Stimulated activated CD4-positive, alpha-beta T cell treated with anti-CD3 and anti-CD28 coated beads, TNF-alpha, amount 100 ng/mL, for 24 hours (primary cell): ENCODE results near the gene CDNF.
A peak's percentile ranks its signal among the peaks of the same experiment; 100 is the strongest.

Source experiments
- DNase-seq, 3 experiments: peaks; one replicate each; pipeline ENCODE4 v3.0.0-alpha.2; 2020; ENCODE audit warnings: low read depth in 3 of 3

CDNF gene

DNA sequence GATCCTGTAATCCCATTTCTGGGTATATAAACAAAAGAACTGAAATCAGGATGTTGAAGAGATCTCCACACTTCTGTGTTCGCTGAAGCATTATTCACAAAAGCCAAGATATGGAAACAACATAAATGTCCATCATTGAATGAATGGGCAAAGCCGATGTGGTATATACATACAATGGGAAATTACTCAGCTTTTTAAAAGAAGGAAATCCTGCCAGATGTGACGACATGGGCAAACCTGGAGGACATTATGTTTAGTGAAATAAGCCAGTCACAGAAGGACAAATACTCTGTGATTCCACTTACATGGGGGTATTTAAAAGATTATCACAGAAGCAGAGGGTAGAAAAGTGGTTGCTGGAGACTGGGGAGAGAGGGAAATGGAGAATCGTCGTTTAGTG is 39.2 kb downstream of the CDNF start:
- no peak for DNase-seq

DNA sequence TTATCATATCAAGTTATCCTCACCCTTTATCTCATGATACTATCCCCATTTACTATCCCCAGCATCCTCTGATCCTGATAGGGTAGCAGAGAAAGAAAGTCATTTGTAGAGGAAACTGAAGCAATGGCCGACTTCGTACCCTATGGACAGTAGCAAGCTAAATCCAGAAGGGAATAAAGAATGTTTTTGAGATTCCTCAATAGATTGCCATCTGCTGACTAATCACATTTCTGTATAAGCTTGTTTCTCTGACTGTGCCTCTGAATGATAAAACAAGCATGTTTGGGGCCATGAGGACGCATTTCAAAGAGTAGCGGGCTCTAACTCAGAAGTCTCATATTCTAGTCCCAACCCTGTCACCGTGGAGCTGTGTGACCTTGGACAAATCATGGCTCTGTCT is 49.9 kb downstream of the CDNF start:
- DNase-seq: no peak

DNA sequence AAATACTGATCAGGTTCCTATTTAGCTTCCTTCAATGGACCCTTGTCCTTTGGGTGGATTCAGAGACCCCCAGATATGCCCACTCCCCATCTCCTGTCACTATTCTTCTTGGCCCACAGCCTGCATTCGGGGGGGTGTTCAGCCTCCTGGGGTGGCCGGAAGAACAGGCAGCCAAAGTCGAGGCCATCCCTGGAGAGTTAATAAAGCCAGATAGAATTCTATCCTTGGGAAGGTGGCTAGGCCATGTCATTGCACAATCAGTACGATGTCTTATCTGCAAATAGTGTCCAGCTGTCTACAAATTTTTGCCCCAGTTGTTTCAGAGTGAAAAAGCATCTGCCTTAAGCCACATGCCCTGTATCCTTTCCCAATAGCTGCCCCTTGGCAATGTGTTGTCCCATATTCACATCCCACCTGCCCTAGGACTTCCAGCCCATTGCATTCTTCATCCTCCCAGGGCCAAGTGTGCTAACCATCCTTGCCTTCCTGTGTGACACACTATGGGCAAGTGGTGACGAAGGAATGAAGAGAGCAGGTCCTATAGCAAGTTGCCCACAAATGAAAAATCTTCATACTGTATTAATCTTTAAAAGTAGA is 53.3 kb downstream of the CDNF start:
- DNase-seq: no peak

DNA sequence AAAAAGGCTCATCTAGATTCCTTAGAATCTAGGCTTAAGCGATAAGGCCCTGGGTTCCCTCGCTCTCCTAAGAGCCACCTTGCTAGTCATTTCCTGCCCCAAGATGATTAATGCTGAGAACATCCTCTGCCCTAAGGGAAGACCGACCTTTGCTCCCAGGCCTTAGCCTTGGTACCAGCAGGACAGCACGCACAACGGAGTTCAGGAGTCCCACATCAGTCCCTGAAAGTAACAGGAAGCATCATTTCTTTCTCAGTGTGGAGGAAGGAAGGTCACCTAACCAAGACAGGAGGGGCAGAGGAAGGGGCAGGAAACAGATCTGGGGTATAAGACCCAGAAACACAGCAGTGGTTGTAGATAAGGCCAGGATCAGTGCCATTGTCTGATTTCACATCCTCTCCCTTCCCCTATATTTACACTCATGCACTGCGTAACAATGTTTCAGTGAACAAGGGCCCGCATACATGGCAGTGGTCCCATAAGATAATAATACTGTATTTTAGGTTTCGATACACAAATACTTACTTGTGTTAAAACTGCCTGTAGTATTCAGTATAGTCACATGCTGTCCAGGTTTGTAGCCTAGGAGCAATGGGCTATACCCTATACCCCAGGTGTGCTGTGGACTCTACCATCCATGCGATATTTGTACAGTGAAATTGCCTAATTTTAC is 55.0 kb downstream of the CDNF start:
- DNase-seq: peak in 1 of 3 experiments; percentile 1

DNA sequence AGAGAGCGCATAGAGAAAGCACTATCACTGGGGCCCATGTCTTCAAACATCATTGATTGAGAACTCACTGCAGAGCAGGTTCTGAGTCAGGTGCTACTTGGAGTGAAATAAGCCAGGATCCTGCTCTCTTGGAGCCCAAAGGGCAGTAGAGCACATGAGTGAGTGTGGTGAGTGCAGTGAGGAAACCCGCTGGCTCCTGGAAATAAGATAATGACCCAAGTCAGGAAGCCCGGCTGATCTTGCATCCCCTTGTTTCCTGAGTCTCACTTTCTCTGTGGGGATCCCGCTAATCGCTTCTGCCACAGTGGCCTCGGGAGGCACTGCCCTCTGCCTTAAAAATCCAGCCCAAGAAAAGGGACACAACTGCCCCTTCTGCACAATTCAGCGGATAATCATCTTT is 56.1 kb downstream of the CDNF start:
- no peak for DNase-seq

DNA sequence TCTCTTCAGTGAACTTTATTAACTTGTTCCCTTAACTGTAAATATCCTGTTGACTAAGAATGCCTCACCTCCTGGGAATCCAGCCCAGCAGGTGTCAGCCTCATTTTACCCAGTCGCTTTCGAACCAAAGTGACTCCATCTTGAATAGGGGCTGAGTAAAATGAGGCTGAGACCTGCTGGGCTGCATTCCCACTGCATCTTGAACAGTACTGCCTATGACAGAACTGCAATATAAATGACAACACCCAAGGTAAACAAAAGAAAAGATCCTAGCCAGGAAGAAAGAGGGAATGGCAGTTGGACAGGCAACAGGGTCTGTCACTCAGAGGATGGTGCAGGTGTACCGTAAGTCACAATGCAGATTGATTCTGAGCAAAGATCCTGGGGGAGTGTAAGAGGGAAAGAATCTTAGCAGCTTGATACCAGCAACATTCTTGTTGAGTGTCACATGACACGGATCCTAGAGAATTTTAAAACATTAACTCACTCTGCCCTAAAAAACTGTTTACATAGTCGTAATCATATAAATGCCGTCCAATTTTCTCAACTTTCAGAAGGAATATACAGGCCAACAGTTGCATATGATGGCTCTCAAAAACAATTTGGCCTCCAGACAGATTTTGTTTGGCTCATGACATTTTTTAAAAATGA is 58.7 kb downstream of the CDNF start:
- no peak for DNase-seq

DNA sequence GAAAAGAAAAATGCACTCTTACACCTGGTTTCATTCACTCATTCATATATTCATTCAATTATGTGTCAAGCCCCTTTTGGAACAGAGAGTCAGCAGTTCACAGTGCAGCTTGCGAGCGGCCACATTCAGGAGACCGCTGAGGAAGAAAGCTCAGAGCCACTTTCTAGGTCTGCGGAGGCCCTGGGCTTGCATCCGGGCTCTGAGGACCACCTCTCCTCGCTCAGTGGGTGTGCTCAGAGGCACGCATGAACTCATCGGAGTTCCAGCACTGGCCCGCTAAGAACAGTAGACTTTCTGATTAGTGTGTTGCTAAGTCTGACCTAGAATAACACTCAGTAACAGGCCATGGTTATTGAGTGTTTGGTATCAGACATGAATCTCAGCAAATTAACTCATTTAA is 61.3 kb downstream of the CDNF start:
- no peak for DNase-seq

DNA sequence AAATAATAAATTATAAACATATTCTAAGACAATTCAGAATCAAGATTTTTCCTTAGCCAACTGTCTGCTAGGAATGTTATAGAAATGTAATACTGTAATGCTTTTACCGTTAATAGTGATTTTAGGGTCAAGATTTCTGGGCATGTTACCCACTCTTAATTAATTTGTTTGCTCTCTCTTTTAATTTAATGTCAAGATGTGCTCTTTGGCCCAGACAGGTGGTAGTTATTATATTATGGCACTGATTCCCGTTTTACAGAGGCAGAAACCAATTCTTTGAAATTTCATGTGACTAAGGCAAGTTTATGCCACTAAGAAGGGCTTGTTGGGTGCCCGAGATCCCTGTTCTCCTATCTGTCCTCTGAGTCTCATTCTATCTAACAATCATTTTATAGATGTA is 62.2 kb downstream of the CDNF start:
- no peak for DNase-seq

DNA sequence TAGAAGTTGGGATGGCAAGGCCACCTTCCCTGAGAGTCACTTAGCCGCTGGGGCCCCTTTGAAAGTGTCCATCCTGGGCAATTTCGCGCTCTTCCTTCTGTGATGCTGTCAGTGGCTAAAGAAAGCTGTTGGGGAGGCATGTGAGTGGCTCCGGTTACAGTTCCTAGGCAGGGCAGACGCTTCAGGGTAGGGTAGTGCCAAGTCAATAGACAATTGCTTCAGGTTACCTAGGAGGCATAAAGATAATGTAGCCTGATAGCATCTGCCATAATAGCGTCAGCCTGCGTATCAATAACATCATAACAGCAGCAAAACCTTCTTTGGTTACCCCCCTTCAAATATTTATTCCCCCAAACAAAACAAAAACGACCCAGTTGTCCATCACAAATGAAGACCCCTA is 63.0 kb downstream of the CDNF start, which contains the start of gene FAM107B:
TSS of gene FAM107B (minus strand) at position 101 of the 400 bp plus-strand sequence. CDS start 234 bp downstream, outside the sequence.
- DNase-seq: no peak

DNA sequence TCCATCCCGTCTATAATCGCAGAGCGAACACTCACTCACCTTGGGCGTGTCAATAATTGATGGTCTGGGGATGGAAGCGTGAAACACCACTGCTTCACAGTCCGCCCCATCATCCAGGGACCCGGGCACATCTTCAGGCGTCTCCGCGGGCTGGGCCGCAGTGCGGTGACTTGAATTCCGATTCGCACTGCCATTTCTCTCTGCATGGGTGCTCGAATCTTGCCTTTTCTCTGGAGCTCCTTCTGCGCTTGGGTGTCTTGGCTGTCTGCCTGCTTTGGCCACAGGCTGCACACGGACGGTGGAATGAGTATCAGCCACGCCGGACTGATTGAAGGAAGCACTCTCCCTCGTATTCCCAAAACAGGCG is 63.6 kb downstream of the CDNF start:
- DNase-seq: no peak

DNA sequence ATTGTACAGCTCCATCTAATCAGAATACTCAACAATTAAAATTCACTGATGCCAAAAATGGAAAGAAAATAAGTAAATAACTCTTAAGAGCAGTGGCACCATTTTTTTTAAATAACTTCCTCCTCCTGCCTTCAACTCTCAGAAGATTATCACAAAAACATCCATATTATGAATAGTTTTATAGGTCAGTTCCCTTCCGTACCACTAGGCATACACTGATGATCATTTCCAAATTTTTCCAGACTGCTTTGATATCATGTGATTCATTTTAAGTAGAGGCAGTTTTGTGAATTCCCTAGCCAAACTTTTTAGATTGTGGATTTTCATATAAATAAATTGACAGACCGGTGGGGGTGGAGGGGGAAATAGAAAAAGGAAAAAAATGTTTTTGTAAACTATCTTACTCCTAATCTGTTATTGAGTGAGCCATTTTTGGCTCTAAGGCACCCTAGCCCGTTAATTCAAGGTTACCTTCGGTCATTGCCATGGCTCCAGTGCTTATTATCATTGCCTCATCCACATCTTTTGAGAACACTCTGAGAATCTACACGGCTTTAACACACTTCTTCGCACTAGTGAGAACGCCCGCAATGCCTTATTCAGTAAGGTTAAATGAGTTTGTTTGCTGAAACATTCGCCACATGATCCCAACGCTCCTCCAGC is 64.2 kb downstream of the CDNF start:
- DNase-seq: no peak

DNA sequence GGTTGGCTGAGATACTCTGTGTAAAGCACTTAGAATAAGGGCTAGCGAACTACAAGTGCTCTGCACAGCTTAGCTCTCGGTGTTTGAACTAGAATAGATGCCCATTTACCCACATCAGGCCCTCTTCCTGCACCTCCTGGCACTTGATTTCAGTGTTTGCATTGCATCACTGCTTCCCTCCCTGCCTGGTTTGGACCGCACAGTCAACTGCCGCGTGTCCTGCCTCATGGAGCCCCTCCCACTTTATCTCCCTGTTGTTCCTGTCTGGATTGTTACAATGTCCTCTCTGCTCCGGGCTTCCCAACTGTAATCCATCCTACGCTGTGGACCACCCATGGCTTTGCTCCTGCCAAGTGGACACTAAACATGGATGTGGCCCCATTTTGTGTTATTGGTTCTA is 65.4 kb downstream of the CDNF start:
- no peak for DNase-seq

DNA sequence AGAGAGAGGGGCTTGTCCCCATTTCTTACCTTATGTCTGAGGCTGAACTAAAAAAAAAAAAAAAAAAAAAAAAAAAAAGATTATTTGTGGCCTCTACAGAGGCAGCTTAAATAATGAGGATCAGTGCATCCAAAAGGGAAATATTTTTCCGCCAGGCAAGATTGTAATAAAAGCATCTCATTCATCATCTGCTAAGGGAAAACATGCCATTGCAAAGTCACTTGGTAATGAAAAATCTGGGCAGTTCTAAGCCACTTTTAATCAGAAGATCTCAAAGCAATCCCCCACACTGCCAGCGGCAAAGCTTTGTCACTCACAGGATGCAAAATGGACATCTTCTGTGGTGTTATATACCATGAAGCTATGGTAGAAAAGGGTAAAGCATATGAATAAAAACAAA is 66.9 kb downstream of the CDNF start:
- DNase-seq: no peak
